CD14-positive monocyte (primary cell): Measurements from ENCODE around the gene WFS1. TPM values are rescaled to one million over a fixed set of nuclear protein-coding genes. Genes with fewer than 3 reads are reported as not detected.

ENCODE experiments used
- DNase-seq, 3 donors: peaks; one replicate each; pipeline ENCODE4 v3.0.0-alpha.2; 2011 to 2022
- H2AFZ ChIP-seq: 2 replicates; pipeline ENCODE4 v1.6.0; 2012; ENCODE audit warnings: mild to moderate bottlenecking, low read depth, low read length, inconsistent platforms; ENCODE audit not compliant: insufficient read depth, poor library complexity, severe bottlenecking
- H3K27ac ChIP-seq, 2 donors: 1 replicate in 1 of 2; 2 replicates in 1 of 2; pipeline ENCODE4 v1.5.1; 2012 to 2013; ENCODE audit warnings: low read length in 2 of 2, control low read depth in 1 of 2, inconsistent platforms in 1 of 2, low read depth in 1 of 2, mild to moderate bottlenecking in 1 of 2
- H3K27me3 ChIP-seq, 2 donors: one replicate each; pipeline versions ENCODE4 v1.6.0 to v1.6.1; 2011 to 2013; ENCODE audit warnings: low read length in 2 of 2; ENCODE audit not compliant: control insufficient read depth in 2 of 2, insufficient read depth in 2 of 2
- H3K36me3 ChIP-seq, 2 donors: replicated peaks in 1 of 2; 1 replicate in 1 of 2; 2 replicates in 1 of 2; pipeline versions ENCODE4 v1.5.1 to v1.6.1; 2012 to 2013; ENCODE audit warnings: low read length in 2 of 2, control low read depth in 1 of 2, inconsistent platforms in 1 of 2, mild to moderate bottlenecking in 1 of 2; ENCODE audit not compliant: insufficient read depth in 2 of 2, control insufficient read depth in 1 of 2
- H3K4me1 ChIP-seq, 2 donors: 1 replicate in 1 of 2; 2 replicates in 1 of 2; pipeline versions ENCODE4 v1.5.1 to v1.6.1; 2012 to 2013; ENCODE audit warnings: low read length in 2 of 2, control low read depth in 1 of 2, inconsistent platforms in 1 of 2, mild to moderate bottlenecking in 1 of 2, moderate library complexity in 1 of 2; ENCODE audit not compliant: insufficient read depth in 2 of 2, control insufficient read depth in 1 of 2
- H3K4me2 ChIP-seq: replicated peaks from 2 replicates; pipeline ENCODE3; 2012; ENCODE audit warnings: low read length, moderate library complexity, mild to moderate bottlenecking; ENCODE audit not compliant: poor library complexity, severe bottlenecking; ENCODE audit errors: extremely low read depth
- H3K4me3 ChIP-seq, 3 experiments: fragments of 200-600 bp in 1 of 3; sonication (generic) in 1 of 3; replicated peaks in 1 of 3; 1 replicate in 2 of 3; 2 replicates in 1 of 3; pipeline ENCODE4 v1.5.1; 2011 to 2013; ENCODE audit warnings: low read length in 3 of 3, mild to moderate bottlenecking in 3 of 3, control low read depth in 2 of 3, low read depth in 2 of 3, inconsistent platforms in 1 of 3, moderate library complexity in 1 of 3
- H3K79me2 ChIP-seq: 2 replicates; pipeline ENCODE4 v1.6.0; 2012; ENCODE audit warnings: mild to moderate bottlenecking, control low read depth, inconsistent platforms, low read length, moderate library complexity; ENCODE audit not compliant: insufficient read depth
- H3K9ac ChIP-seq: 2 replicates; pipeline ENCODE4 v1.6.0; 2017; ENCODE audit warnings: low read length, mild to moderate bottlenecking; ENCODE audit not compliant: insufficient read depth, poor library complexity, severe bottlenecking
- H3K9me3 ChIP-seq, 2 donors: replicated peaks in 1 of 2; 1 replicate in 1 of 2; 2 replicates in 1 of 2; pipeline versions ENCODE4 v1.5.1 to v1.6.1; 2012 to 2013; ENCODE audit warnings: low read length in 2 of 2, control low read depth in 1 of 2; ENCODE audit not compliant: control insufficient read depth in 1 of 2, insufficient read depth in 1 of 2
- H4K20me1 ChIP-seq: 2 replicates; pipeline ENCODE4 v1.6.0; 2012; ENCODE audit warnings: mild to moderate bottlenecking, low read length, control low read depth, moderate library complexity; ENCODE audit not compliant: insufficient read depth
- H3K27ac Mint-ChIP-seq, 7 donors: one replicate each; pipeline ENCODE4 v1.8.0; 2020; ENCODE audit warnings: mild to moderate bottlenecking in 7 of 7, mixed read lengths in 7 of 7, moderate library complexity in 6 of 7, inconsistent platforms in 2 of 7
- H3K27me3 Mint-ChIP-seq, 3 donors: one replicate each; pipeline ENCODE4 v1.8.0; 2021 to 2022; ENCODE audit warnings: low read depth in 3 of 3, mild to moderate bottlenecking in 3 of 3, mixed read lengths in 3 of 3, moderate library complexity in 3 of 3, inconsistent platforms in 1 of 3
- H3K36me3 Mint-ChIP-seq, 2 donors: one replicate each; pipeline ENCODE4 v1.8.0; 2020; ENCODE audit warnings: mixed read lengths in 2 of 2, inconsistent platforms in 1 of 2, mild to moderate bottlenecking in 1 of 2
- H3K4me1 Mint-ChIP-seq: one replicate; pipeline ENCODE4 v1.8.0; 2020; ENCODE audit warnings: mild to moderate bottlenecking, mixed read lengths
- H3K4me3 Mint-ChIP-seq, 2 donors: one replicate each; pipeline ENCODE4 v1.8.0; 2020; ENCODE audit warnings: mild to moderate bottlenecking in 2 of 2, mixed read lengths in 2 of 2, moderate library complexity in 1 of 2
- H3K9me3 Mint-ChIP-seq, 7 donors: one replicate each; pipeline ENCODE4 v1.8.0; 2020 to 2022; ENCODE audit warnings: mixed read lengths in 7 of 7, mild to moderate bottlenecking in 6 of 7, moderate library complexity in 6 of 7, inconsistent platforms in 2 of 7
- CTCF ChIP-seq: fragments of 200-600 bp; IDR thresholded peaks from one replicate; pipeline ENCODE4 v1.8.0; 2022; ENCODE audit warnings: antibody characterized with exemption, mild to moderate bottlenecking
- WGBS: methylation state at CpG from one replicate; pipeline ENCODE4 v1.1.5; 2013; ENCODE audit warnings: missing lambda C conversion rate; ENCODE audit not compliant: insufficient coverage; 5-methylcytosine and 5-hydroxymethylcytosine counted together
- intact Hi-C, 2 donors: fragments of 100-400 bp; cut with micrococcal nuclease; formaldehyde crosslinking; loops; one replicate each; pipeline versions ENCODE4 v1.15.0 to v1.15.1; 2023
- polyA plus RNA-seq, 3 donors: library from polyadenylated mRNA; depleted of rRNA in 1 of 3; unstranded in 2 of 3; stranded (reverse) in 1 of 3; fragments of 300-500 nt in 2 of 3; fragments of >200 nt in 1 of 3; fragmentation: Illumina TruSeq in 2 of 3; gene quantifications; 1 replicate in 2 of 3; 2 replicates in 1 of 3; pipeline ENCODE4 v1.2.3, GENCODE V29; 2012 to 2021

WFS1 gene
- polyA plus RNA-seq, 3 donors: 0.39 to 1.8 (median 0.93) TPM

DNA sequence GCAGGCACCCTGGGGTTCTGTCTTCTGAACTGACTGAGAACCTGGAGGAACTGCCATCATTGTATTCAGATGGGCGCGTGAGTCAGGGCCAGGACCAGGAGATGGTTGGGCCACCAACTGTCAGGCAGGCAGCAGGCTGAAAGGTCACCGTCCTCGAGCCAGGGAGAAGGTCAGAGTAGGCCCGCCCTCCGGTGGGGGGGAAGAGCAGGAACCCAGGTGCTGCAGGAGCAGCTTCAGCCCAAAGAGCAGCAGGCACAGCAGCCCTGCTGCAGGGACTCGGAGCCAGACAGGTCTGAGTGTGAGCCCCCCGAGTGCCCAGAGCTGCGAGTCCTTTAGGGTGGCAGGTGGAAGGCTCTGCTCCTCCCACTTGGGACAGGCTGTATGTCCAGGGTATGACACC lies 26.4 kb downstream of the WFS1 start:
- H3K9me3 Mint-ChIP-seq: no peaks in the 10 kb centered on the region
- DNase-seq: no peak
- H3K4me1 ChIP-seq: no peaks in the 10 kb centered on the region
- 97% methylated on average over 9 of the region's 9 CpGs for WGBS
- no peaks in the 10 kb centered on the region for H3K4me1 Mint-ChIP-seq
- no peaks in the 10 kb centered on the region for H4K20me1 ChIP-seq
- no peak overlapping the region for H3K9ac ChIP-seq
- H3K27me3 Mint-ChIP-seq: peaks cover 2 to 9% (median 5%) of the 10 kb centered on the region in 3 donors
- no peak overlapping the region for H3K27ac ChIP-seq
- H3K9me3 ChIP-seq: no peaks in the 10 kb centered on the region
- no peaks in the 10 kb centered on the region for H3K79me2 ChIP-seq
- no peak overlapping the region for H3K4me2 ChIP-seq
- no peak for TF ChIP-seq CTCF
- H3K36me3 ChIP-seq: no peaks in the 10 kb centered on the region
- no peak overlapping the region for H3K4me3 ChIP-seq
- no peak overlapping the region for H2AFZ ChIP-seq
- intact Hi-C loops: no loop called here
- no peak overlapping the region for H3K4me3 Mint-ChIP-seq
- H3K27ac Mint-ChIP-seq: no peak overlapping the region
- H3K27me3 ChIP-seq: no peaks in the 10 kb centered on the region
- no peaks in the 10 kb centered on the region for H3K36me3 Mint-ChIP-seq

- H3K9me3 ChIP-seq: no peaks in the 10 kb centered on the region
- Mint-ChIP-seq H3K36me3 (no peaks in the 10 kb centered on the region), H3K4me1 (no peaks in the 10 kb centered on the region), H3K27ac (no peak overlapping the region), H3K9me3 (peaks cover 0 to 4% (median 2%) of the 10 kb centered on the region in 7 donors), H3K27me3 (peaks cover 1 to 6% (median 4%) of the 10 kb centered on the region in 3 donors), H3K4me3 (no peak overlapping the region)
- no peaks in the 10 kb centered on the region for H3K27me3 ChIP-seq
- DNase-seq: no peak
- H2AFZ ChIP-seq: no peak overlapping the region
- TF ChIP-seq CTCF: no peak
- H3K4me2 ChIP-seq: no peak overlapping the region
- WGBS: 85% methylated on average over 11 of the region's 15 CpGs
- no peaks in the 10 kb centered on the region for H3K36me3 ChIP-seq
- no peak overlapping the region for H3K9ac ChIP-seq
- no peak overlapping the region for H3K27ac ChIP-seq
- H3K4me3 ChIP-seq: no peak overlapping the region
- no peaks in the 10 kb centered on the region for H4K20me1 ChIP-seq
- no peaks in the 10 kb centered on the region for H3K4me1 ChIP-seq
- no peaks in the 10 kb centered on the region for H3K79me2 ChIP-seq
- intact Hi-C loops: no loop called here
These were observed 27.7 kb downstream of the WFS1 start for GRCh38 chr4:6297266-6297815.
